Panc1 (cell line): ENCODE measurements around the gene SEC22A. TPM values are rescaled to one million over a fixed set of nuclear protein-coding genes. Genes with fewer than 3 reads are reported as not detected.

Source experiments
- ATAC-seq: fragments of 200-7000 bp; cut with Tn5 transposase; 2 replicates; pipeline ENCODE4 v1.9.1; 2020; ENCODE audit warnings: mild to moderate bottlenecking, moderate library complexity
- BruUV-seq: library from RNA; stranded (reverse); fragments of 400-500 nt; replicated peaks from 2 replicates; lab custom pipeline; 2021; lab: Mats Ljungman, UMichigan
- CTCF ChIA-PET: fragments of 300-600 bp; sonication (Branson Sonifier 250); formaldehyde crosslinking; loops from one replicate; lab custom pipeline; 2022; ENCODE audit warnings: antibody characterized with exemption; lab: Charles Lee
- POLR2A ChIA-PET: fragments of 300-600 bp; sonication (Branson Sonifier 250); formaldehyde crosslinking; loops from one replicate; lab custom pipeline; 2022; ENCODE audit warnings: antibody characterized with exemption; lab: Charles Lee
- DNase-seq: peaks from one replicate; pipeline ENCODE4 v3.0.0-alpha.2; 2010; ENCODE audit warnings: low read depth, low spot score
- H3K27ac ChIP-seq: 2 replicates; pipeline ENCODE4 v1.5.1; 2011; ENCODE audit warnings: mild to moderate bottlenecking, low read length, inconsistent platforms
- H3K27me3 ChIP-seq: fragments of 200-500 bp; sonication (Bioruptor generic); 2 replicates; pipeline ENCODE4 v1.6.0; 2014; ENCODE audit warnings: low read length, inconsistent platforms; ENCODE audit not compliant: control insufficient read depth, insufficient read depth
- H3K36me3 ChIP-seq: fragments of 200-500 bp; sonication (Bioruptor generic); 2 replicates; pipeline ENCODE4 v1.5.1; 2014; ENCODE audit warnings: inconsistent platforms, mild to moderate bottlenecking, low read length, moderate library complexity; ENCODE audit not compliant: control insufficient read depth, insufficient read depth
- H3K4me1 ChIP-seq: 2 replicates; pipeline ENCODE4 v1.5.1; 2011; ENCODE audit warnings: inconsistent platforms, mild to moderate bottlenecking, low read length, moderate library complexity; ENCODE audit not compliant: control insufficient read depth, insufficient read depth
- H3K4me3 ChIP-seq, 2 experiments: 2 replicates each; pipeline ENCODE4 v1.5.1; 2011 to 2012; ENCODE audit warnings: low read depth in 2 of 2, low read length in 2 of 2, mild to moderate bottlenecking in 2 of 2, inconsistent platforms in 1 of 2, moderate library complexity in 1 of 2
- H3K9me3 ChIP-seq: fragments of 200-500 bp; sonication (Bioruptor generic); 2 replicates; pipeline ENCODE4 v1.5.1; 2014; ENCODE audit warnings: low read depth, mild to moderate bottlenecking, inconsistent platforms, low read length, moderate library complexity; ENCODE audit not compliant: control insufficient read depth, insufficient read depth
- POLR2AphosphoS5 ChIP-seq: IDR thresholded peaks from 2 replicates; pipeline ENCODE4 v1.6.1; 2012; ENCODE audit warnings: mild to moderate bottlenecking, low read depth, low read length, moderate library complexity
- SIN3A ChIP-seq: IDR thresholded peaks from 2 replicates; pipeline ENCODE4 v1.6.1; 2012; ENCODE audit warnings: low read depth, mild to moderate bottlenecking, low read length, moderate library complexity, borderline replicate concordance; ENCODE audit not compliant: insufficient read depth
- TCF7L2 ChIP-seq: IDR thresholded peaks from 2 replicates; pipeline ENCODE4 v1.6.1; 2011; ENCODE audit warnings: mild to moderate bottlenecking, low read depth, low read length, inconsistent platforms
- in situ Hi-C: cut with HindIII; loops from 2 replicates; pipeline ENCODE4 v1.10.0; 2016; ENCODE audit warnings: low sequenced_read_pairs, low pct_unique_long_range_greater_than_20kb
- intact Hi-C: fragments of 100-400 bp; cut with micrococcal nuclease; formaldehyde crosslinking; loops from one replicate; pipeline ENCODE4 v1.10.0; 2022; ENCODE audit not compliant: unreplicated experiment
- total RNA-seq: library from RNA; stranded (reverse); gene quantifications from one replicate; pipeline ENCODE4 v1.2.1, GENCODE V29; 2021; ENCODE audit not compliant: unreplicated experiment
- TF ChIP-seq, protein P1 (sequence below): fragments of 450-650 bp; IDR thresholded peaks from 2 replicates; pipeline ENCODE4 v1.5.1; 2017; ENCODE audit warnings: mild to moderate bottlenecking
- TF ChIP-seq, protein P2 (sequence below), 2 experiments: IDR thresholded peaks; 2 replicates each; pipeline ENCODE4 v1.6.1; 2011 to 2012; ENCODE audit warnings: low read depth in 2 of 2, control low read depth in 1 of 2, low read length in 1 of 2, mild to moderate bottlenecking in 1 of 2, moderate library complexity in 1 of 2; ENCODE audit not compliant: insufficient read depth in 1 of 2

The SEC22A gene
- total RNA-seq, 1 experiment from 2014 or later = 22.7 TPM

DNA sequence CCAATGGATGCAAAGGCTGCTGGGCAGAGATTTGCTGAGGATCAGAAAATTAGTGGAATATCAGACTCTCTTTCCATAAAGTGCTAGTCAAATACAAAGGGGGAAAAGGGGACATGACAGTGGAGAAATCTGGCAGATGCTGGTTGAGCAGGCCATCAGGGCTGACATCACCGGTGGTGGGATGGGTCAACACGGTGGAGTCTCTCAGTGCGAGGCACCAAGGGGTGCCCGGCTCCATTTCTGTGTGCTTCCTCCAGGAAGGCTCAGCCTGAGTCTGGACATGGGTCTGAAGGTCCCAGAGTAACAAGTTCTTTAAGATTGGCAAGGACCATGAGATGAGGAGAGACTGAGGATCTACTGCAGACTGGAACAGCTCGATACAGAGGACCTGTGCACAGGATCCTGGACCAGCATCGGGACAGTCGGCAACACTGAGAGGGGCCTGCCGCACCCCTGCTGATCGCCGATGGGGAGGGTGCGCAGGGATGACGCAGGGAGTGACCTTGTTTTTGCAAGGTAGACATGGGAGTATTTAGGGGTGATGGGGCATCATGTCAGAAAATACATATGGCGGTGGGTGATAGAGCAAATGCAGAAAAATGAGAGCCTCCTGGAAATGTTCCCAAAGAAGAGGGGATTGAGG lies 92.7 kb downstream of the SEC22A start:
- Histone ChIP-seq H3K36me3 (no peaks in the 10 kb centered on the region), H3K27me3 (peaks cover 6% of the 10 kb centered on the region), H3K9me3 (no peaks in the 10 kb centered on the region), H3K4me3 (no peak overlapping the region), H3K4me1 (no peaks in the 10 kb centered on the region), H3K27ac (no peak overlapping the region)
- ATAC-seq (no peak), DNase-seq (no peak)
- in situ Hi-C loops (no loop called here), intact Hi-C loops (no loop called here)
- CTCF ChIA-PET = no interaction called here
- TF ChIP-seq SIN3A (no peak), TCF7L2 (no peak), POLR2AphosphoS5 (no peak)
- TF ChIP-seq, protein P1, sequence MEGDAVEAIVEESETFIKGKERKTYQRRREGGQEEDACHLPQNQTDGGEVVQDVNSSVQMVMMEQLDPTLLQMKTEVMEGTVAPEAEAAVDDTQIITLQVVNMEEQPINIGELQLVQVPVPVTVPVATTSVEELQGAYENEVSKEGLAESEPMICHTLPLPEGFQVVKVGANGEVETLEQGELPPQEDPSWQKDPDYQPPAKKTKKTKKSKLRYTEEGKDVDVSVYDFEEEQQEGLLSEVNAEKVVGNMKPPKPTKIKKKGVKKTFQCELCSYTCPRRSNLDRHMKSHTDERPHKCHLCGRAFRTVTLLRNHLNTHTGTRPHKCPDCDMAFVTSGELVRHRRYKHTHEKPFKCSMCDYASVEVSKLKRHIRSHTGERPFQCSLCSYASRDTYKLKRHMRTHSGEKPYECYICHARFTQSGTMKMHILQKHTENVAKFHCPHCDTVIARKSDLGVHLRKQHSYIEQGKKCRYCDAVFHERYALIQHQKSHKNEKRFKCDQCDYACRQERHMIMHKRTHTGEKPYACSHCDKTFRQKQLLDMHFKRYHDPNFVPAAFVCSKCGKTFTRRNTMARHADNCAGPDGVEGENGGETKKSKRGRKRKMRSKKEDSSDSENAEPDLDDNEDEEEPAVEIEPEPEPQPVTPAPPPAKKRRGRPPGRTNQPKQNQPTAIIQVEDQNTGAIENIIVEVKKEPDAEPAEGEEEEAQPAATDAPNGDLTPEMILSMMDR = no peak
- TF ChIP-seq, protein P2, sequence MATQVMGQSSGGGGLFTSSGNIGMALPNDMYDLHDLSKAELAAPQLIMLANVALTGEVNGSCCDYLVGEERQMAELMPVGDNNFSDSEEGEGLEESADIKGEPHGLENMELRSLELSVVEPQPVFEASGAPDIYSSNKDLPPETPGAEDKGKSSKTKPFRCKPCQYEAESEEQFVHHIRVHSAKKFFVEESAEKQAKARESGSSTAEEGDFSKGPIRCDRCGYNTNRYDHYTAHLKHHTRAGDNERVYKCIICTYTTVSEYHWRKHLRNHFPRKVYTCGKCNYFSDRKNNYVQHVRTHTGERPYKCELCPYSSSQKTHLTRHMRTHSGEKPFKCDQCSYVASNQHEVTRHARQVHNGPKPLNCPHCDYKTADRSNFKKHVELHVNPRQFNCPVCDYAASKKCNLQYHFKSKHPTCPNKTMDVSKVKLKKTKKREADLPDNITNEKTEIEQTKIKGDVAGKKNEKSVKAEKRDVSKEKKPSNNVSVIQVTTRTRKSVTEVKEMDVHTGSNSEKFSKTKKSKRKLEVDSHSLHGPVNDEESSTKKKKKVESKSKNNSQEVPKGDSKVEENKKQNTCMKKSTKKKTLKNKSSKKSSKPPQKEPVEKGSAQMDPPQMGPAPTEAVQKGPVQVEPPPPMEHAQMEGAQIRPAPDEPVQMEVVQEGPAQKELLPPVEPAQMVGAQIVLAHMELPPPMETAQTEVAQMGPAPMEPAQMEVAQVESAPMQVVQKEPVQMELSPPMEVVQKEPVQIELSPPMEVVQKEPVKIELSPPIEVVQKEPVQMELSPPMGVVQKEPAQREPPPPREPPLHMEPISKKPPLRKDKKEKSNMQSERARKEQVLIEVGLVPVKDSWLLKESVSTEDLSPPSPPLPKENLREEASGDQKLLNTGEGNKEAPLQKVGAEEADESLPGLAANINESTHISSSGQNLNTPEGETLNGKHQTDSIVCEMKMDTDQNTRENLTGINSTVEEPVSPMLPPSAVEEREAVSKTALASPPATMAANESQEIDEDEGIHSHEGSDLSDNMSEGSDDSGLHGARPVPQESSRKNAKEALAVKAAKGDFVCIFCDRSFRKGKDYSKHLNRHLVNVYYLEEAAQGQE (IDR thresholded peaks at IDR 0.05; ENCODE audit: insufficient read depth in 1 of 2, low read depth in 2 of 2, low read length in 1 of 2) = no peak
- POLR2A ChIA-PET = no interaction called here
- no TSS peak for BruUV-seq

DNA sequence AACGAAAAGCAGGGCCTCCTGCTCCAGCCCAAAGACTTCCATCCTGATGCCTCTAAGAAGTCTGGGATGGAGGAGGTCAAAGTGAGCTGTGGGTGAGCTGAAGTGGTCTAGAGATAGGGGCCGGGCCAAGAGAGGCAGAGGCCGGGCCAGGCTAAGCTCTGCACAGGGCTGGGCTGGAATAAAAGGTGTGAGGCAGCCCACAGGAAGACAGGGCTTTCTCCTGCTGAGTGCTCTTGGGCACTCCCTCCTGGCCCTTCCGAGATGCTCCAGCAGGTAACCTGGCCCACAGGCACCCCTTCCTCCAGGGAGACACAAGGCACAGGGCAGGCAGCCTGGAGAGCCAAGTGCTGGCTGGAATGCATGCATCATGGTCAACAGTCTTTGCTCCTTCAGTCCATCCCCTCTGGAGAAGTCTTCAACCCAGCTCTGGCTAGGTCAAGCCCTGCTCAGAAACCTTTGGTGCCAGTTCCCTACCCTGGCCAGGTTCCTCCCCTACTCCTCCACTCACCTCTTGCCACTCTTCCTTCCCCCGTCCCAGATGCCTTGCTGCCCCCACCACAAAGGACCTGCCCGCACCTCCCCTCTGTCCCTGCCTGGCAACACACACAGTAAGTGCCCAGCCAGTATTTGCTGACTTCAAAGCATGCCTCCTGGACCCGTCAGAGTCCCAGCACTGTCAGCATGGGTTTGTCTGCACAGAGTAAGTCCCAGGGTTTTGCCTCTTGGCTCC lies 93.6 kb downstream of the SEC22A start:
- BruUV-seq = no TSS peak
- H3K27me3 ChIP-seq = peaks cover 6% of the 10 kb centered on the region

More for the DNA sequence above, 93.6 kb downstream of the SEC22A start:
- TF ChIP-seq, protein P1 = no peak
- TF ChIP-seq TCF7L2 = no peak
- TF ChIP-seq SIN3A = no peak
- no peak for TF ChIP-seq POLR2AphosphoS5
- TF ChIP-seq, protein P2 (IDR thresholded peaks at IDR 0.05; ENCODE audit: insufficient read depth in 1 of 2, low read depth in 2 of 2, low read length in 1 of 2) = no peak
- H3K4me3 ChIP-seq = no peak overlapping the region
- no peak overlapping the region for H3K27ac ChIP-seq
- no peak for DNase-seq
- ATAC-seq = peak; percentile 26; the same call in 1 of the 2 replicates
- POLR2A ChIA-PET = no interaction called here
- no peaks in the 10 kb centered on the region for H3K4me1 ChIP-seq
- intact Hi-C loops (no loop called here), in situ Hi-C loops (no loop called here)
- CTCF ChIA-PET = no interaction called here
- no peaks in the 10 kb centered on the region for H3K9me3 ChIP-seq
- H3K36me3 ChIP-seq = no peaks in the 10 kb centered on the region
